ENCODE results near the gene KMO.
A peak's percentile ranks its signal among the peaks of the same experiment; 100 is the strongest.

Gene KMO

DNA sequence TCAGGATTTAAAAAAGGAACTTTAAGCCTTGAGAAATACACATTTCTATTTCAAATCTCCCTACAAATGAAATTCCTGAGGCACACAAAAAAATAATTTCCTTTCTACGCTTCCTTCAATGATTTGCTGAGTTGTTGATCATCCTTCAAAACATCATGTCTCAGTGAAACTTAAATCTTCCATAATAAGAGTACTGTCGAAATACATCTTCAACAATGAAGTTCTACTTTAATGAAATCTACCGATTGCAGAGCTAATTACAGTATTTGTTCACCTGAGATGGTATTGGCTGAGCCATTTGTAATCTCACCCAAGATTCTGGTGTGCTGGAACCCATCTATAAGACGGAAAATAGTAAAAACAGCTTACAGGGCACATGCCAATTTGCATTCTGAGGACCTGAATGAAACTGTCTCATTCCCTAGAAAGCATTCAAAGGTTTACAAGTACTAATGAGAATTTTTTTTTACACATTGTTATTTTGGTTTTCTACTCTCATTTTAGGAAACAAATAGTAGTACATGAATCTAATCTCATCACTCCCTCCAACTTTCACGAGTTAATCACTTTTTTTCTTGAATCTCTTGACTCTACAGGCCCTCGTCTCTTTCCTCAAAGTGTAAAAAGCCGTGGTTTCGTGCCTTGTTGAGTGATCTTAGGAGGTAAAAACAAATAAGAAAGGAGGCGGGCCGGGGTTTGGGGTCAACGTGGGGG, 106.9 kb downstream of the KMO start:
- no peaks in the 10 kb centered on the region for H3K9me3 ChIP-seq (ENCODE audit: control insufficient read depth, insufficient read depth, low read length)
- H3K36me3 ChIP-seq (ENCODE audit: control insufficient read depth, low read length): peaks cover 18% of the 10 kb centered on the region
- H3K27me3 ChIP-seq (ENCODE audit: control insufficient read depth, low read length): no peaks in the 10 kb centered on the region
- H3K4me1 ChIP-seq (ENCODE audit: control insufficient read depth, low read length): peaks cover 55% of the 10 kb centered on the region
- H3K27ac ChIP-seq (ENCODE audit: low read depth, low read length): no peak overlapping the region
- TF ChIP-seq, protein P1, sequence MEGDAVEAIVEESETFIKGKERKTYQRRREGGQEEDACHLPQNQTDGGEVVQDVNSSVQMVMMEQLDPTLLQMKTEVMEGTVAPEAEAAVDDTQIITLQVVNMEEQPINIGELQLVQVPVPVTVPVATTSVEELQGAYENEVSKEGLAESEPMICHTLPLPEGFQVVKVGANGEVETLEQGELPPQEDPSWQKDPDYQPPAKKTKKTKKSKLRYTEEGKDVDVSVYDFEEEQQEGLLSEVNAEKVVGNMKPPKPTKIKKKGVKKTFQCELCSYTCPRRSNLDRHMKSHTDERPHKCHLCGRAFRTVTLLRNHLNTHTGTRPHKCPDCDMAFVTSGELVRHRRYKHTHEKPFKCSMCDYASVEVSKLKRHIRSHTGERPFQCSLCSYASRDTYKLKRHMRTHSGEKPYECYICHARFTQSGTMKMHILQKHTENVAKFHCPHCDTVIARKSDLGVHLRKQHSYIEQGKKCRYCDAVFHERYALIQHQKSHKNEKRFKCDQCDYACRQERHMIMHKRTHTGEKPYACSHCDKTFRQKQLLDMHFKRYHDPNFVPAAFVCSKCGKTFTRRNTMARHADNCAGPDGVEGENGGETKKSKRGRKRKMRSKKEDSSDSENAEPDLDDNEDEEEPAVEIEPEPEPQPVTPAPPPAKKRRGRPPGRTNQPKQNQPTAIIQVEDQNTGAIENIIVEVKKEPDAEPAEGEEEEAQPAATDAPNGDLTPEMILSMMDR (IDR thresholded peaks at IDR 0.05; ENCODE audit: low read depth, low read length, poor library complexity, severe bottlenecking): no peak
- no peak for TF ChIP-seq EZH2phosphoT487 (IDR thresholded peaks at IDR 0.05; ENCODE audit: borderline replicate concordance, low read length)
- peaks cover 16% of the 10 kb centered on the region for H3K79me2 ChIP-seq (ENCODE audit: control insufficient read depth, low read length)
- peak overlapping the region; percentile 82 for H3K4me3 ChIP-seq (ENCODE audit: low read length)
- no peaks in the 10 kb centered on the region for H3K9me2 ChIP-seq (replicated peaks; ENCODE audit: control insufficient read depth, low read length)
- peaks cover 8% of the 10 kb centered on the region for H3F3A ChIP-seq (ENCODE audit: control insufficient read depth, insufficient read depth)
- H4K20me1 ChIP-seq (ENCODE audit: control insufficient read depth, insufficient read depth, low read depth, low read length): no peaks in the 10 kb centered on the region
- H3K4me2 ChIP-seq (ENCODE audit: low read length): peak overlapping the region; percentile 94

DNA sequence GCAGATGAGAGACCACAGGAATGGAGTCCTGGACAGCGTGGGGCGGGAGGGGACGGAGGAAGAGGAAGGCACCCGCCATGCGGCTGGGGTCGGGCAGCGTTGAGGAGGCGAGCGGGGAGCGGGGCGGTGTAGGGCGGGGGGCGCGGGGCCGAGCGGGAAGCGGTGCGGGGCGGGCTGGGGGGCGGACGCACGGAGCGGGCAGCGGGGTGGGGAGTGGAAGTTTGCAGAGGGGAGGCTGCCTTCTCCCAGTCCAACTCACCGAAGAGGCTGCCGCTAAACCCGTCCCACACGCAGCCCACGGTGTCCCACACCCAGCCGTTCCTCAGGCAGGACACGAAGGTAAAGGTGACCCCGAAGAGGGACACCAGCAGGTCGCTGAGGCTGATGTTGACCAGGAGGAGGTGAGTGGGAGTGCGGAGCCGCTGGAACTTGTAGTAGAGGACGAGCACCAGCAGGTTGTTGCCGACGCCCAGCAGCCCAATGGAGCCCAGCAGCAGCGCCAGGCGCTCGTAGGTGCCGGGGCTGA, 107.5 kb downstream of the KMO start:
- TF ChIP-seq, protein P1 (IDR thresholded peaks at IDR 0.05; ENCODE audit: low read depth, low read length, poor library complexity, severe bottlenecking): no peak
- no peak for TF ChIP-seq EZH2phosphoT487 (IDR thresholded peaks at IDR 0.05; ENCODE audit: borderline replicate concordance, low read length)

DNA sequence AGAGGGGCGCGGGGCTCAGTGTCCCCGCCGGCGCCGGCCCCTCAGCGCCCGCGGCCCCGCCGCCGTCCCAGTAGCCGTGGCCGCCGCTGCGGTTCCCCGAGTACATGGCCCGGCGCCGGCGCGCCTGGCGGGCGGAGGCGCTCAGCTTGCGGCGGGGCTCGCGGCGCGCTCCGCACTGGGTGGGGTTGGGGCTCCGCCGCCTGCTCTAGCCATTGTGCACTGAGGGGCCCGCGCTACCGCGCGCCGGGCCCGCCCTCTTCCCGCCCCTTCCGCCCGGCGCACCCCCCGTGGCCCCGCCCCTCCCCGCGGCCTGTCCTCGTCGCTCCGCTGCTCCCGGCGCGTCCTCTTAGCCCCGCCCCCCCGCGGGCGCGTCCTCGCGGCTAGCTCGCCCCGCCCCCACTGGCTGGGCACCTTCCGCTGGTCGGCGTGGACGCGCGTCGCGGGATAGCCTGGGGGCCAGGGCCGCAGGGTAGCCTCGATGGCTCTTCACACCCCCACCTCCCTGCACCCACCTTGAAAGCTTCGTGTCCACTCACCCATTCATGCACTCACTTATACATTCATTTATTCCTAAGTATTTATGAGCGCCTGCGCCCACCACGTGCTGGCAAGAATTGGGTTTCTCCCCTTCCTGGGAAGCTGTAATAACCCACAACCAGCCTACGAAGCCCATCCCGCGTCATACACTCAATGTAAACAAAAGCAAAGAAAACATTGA, 108.1 kb downstream of the KMO start, which contains the start of the genes CHML and OPN3:
CHML (minus strand) TSS at position 221 of the 718 bp plus-strand sequence. CDS start 4,603 bp downstream, outside the sequence.
OPN3 (minus strand) TSS at position 221 of the 718 bp plus-strand sequence; CDS start at position 106, 115 bp downstream.
- no peaks in the 10 kb centered on the region for H3K9me3 ChIP-seq (ENCODE audit: control insufficient read depth, insufficient read depth, low read length)
- H3K36me3 ChIP-seq (ENCODE audit: control insufficient read depth, low read length): peaks cover 7% of the 10 kb centered on the region
- no peaks in the 10 kb centered on the region for H4K20me1 ChIP-seq (ENCODE audit: control insufficient read depth, insufficient read depth, low read depth, low read length)
- H3K27ac ChIP-seq (ENCODE audit: low read depth, low read length): no peak within 1 kb of the TSS
- no peaks in the 10 kb centered on the region for H3K27me3 ChIP-seq (ENCODE audit: control insufficient read depth, low read length)
- peaks cover 8% of the 10 kb centered on the region for H3F3A ChIP-seq (ENCODE audit: control insufficient read depth, insufficient read depth)
- H3K79me2 ChIP-seq (ENCODE audit: control insufficient read depth, low read length): peaks cover 16% of the 10 kb centered on the region
- TF ChIP-seq EZH2phosphoT487 (IDR thresholded peaks at IDR 0.05; ENCODE audit: borderline replicate concordance, low read length): no peak
- TF ChIP-seq, protein P1 (IDR thresholded peaks at IDR 0.05; ENCODE audit: low read depth, low read length, poor library complexity, severe bottlenecking): no peak
- no peaks in the 10 kb centered on the region for H3K9me2 ChIP-seq (replicated peaks; ENCODE audit: control insufficient read depth, low read length)
- peak within 1 kb of the TSS; percentile 82 for H3K4me3 ChIP-seq (ENCODE audit: low read length)
- H3K4me2 ChIP-seq (ENCODE audit: low read length): peak within 1 kb of the TSS; percentile 94
- H3K4me1 ChIP-seq (ENCODE audit: control insufficient read depth, low read length): peaks cover 53% of the 10 kb centered on the region

More for the DNA sequence above, 107.5 kb downstream of the KMO start:
- Histone ChIP-seq H3K4me3 (ENCODE audit: low read length) (peak overlapping the region; percentile 82), H3K4me1 (ENCODE audit: control insufficient read depth, low read length) (peaks cover 55% of the 10 kb centered on the region), H3K4me2 (ENCODE audit: low read length) (peak overlapping the region; percentile 94), H4K20me1 (ENCODE audit: control insufficient read depth, insufficient read depth, low read depth, low read length) (no peaks in the 10 kb centered on the region), H3K9me2 (replicated peaks; ENCODE audit: control insufficient read depth, low read length) (no peaks in the 10 kb centered on the region), H3K27ac (ENCODE audit: low read depth, low read length) (no peak overlapping the region), H3F3A (ENCODE audit: control insufficient read depth, insufficient read depth) (peaks cover 8% of the 10 kb centered on the region), H3K79me2 (ENCODE audit: control insufficient read depth, low read length) (peaks cover 16% of the 10 kb centered on the region), H3K9me3 (ENCODE audit: control insufficient read depth, insufficient read depth, low read length) (no peaks in the 10 kb centered on the region), H3K36me3 (ENCODE audit: control insufficient read depth, low read length) (peaks cover 13% of the 10 kb centered on the region), H3K27me3 (ENCODE audit: control insufficient read depth, low read length) (no peaks in the 10 kb centered on the region)
